Measurements from ENCODE around the gene RAB22A.

- no peak for TF ChIP-seq CTCF (optimal IDR thresholded peaks at IDR 0.05 in 1 of 3, IDR thresholded peaks at IDR 0.05 in 1 of 3, conservative IDR thresholded peaks at IDR 0.05 in 1 of 3; ENCODE audit: extremely low read depth in 1 of 3, insufficient read depth in 2 of 3, low read length in 3 of 3)
- no peak for TF ChIP-seq EZH2 (IDR thresholded peaks at IDR 0.05; ENCODE audit: low read length)
Measured at GRCh38 chr20:58261660-58262059, 47.9 kb upstream of the RAB22A start.

Measured in keratinocyte (primary cell).